HUES48 (cell line): ENCODE data around the gene GP5.

Source experiments
- H3K27ac ChIP-seq: one replicate; pipeline ENCODE4 v1.7.0; 2013; ENCODE audit warnings: low read depth, low read length, inconsistent platforms
- H3K27me3 ChIP-seq: 2 replicates; pipeline ENCODE4 v1.6.1; 2013; ENCODE audit warnings: mild to moderate bottlenecking, low read length; ENCODE audit not compliant: control insufficient read depth, insufficient read depth
- H3K36me3 ChIP-seq: 2 replicates; pipeline ENCODE4 v1.6.1; 2013; ENCODE audit warnings: low read length; ENCODE audit not compliant: control insufficient read depth, insufficient read depth
- H3K4me1 ChIP-seq: 2 replicates; pipeline ENCODE4 v1.6.1; 2013; ENCODE audit warnings: mild to moderate bottlenecking, low read length; ENCODE audit not compliant: control insufficient read depth, insufficient read depth
- H3K4me3 ChIP-seq: 2 replicates; pipeline ENCODE4 v1.5.1; 2013; ENCODE audit warnings: mild to moderate bottlenecking, low read depth, low read length
- H3K9ac ChIP-seq: 2 replicates; pipeline ENCODE4 v1.6.1; 2013; ENCODE audit warnings: mild to moderate bottlenecking, low read depth, low read length, moderate library complexity
- H3K9me3 ChIP-seq: 2 replicates; pipeline ENCODE4 v1.6.1; 2013; ENCODE audit warnings: low read length; ENCODE audit not compliant: control insufficient read depth, insufficient read depth

GP5 gene, protein sequence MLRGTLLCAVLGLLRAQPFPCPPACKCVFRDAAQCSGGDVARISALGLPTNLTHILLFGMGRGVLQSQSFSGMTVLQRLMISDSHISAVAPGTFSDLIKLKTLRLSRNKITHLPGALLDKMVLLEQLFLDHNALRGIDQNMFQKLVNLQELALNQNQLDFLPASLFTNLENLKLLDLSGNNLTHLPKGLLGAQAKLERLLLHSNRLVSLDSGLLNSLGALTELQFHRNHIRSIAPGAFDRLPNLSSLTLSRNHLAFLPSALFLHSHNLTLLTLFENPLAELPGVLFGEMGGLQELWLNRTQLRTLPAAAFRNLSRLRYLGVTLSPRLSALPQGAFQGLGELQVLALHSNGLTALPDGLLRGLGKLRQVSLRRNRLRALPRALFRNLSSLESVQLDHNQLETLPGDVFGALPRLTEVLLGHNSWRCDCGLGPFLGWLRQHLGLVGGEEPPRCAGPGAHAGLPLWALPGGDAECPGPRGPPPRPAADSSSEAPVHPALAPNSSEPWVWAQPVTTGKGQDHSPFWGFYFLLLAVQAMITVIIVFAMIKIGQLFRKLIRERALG

GRCh38 chr3:194399166-194399565 is at the start of gene GP5:
TSS of gene GP5 (minus strand) at chr3:194399266. CDS start at chr3:194398282, 984 bp downstream.
- Histone ChIP-seq H3K4me3 (peak within 1 kb of the TSS; percentile 54), H3K9me3 (no peaks in the 10 kb centered on the region), H3K27me3 (peaks cover 37% of the 10 kb centered on the region), H3K4me1 (peaks cover 15% of the 10 kb centered on the region; the same call in 1 of the 2 replicates), H3K9ac (no peak within 1 kb of the TSS), H3K27ac (no peak within 1 kb of the TSS), H3K36me3 (peaks cover 4% of the 10 kb centered on the region; the same call in 1 of the 2 replicates)

DNA sequence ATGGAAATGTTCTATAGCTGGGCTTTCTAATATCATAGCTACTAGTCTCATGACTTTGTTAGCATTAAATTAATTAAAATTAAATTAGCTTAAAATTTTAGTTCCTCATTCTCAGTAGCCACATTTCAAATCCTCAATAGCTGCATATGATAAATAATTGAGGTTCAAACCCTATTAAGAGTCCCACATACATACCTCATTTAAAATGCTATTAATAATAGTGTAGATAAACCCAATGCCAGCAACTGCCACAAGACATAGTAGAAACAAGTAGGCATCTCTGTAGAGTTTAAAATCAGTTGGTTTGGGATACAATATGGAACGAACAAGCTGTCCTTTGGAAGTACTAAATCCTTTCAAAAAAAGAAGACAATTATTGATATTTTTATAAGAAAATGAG is 48.6 kb upstream of the GP5 start:
- H3K36me3 ChIP-seq = peaks cover 97% of the 10 kb centered on the region

DNA sequence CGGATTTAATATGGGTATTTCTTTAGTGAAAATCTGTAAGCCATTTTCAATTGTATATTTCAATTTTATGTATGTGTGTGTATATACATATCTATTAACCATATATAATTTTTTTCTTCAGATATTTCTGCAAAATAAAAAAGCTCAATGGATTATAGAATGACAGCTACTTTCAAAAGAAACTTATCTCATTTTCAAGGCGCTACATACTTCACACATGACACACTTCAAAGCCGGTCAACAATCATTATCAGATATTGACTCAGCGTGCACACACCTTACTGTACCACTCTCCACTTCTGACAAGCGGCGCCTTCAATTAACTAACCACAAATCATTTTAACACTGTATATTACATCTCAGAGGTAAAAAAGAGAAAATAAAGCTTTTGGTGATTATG is 48.1 kb upstream of the GP5 start:
- Histone ChIP-seq H3K4me3 (no peak overlapping the region), H3K9me3 (no peaks in the 10 kb centered on the region), H3K4me1 (no peaks in the 10 kb centered on the region), H3K27me3 (no peaks in the 10 kb centered on the region), H3K36me3 (peaks cover 97% of the 10 kb centered on the region), H3K9ac (no peak overlapping the region), H3K27ac (no peak overlapping the region)

More for the DNA sequence above, 48.6 kb upstream of the GP5 start:
- Histone ChIP-seq H3K9ac (no peak overlapping the region), H3K4me1 (no peaks in the 10 kb centered on the region), H3K9me3 (no peaks in the 10 kb centered on the region), H3K27ac (no peak overlapping the region), H3K4me3 (no peak overlapping the region), H3K27me3 (no peaks in the 10 kb centered on the region)

DNA sequence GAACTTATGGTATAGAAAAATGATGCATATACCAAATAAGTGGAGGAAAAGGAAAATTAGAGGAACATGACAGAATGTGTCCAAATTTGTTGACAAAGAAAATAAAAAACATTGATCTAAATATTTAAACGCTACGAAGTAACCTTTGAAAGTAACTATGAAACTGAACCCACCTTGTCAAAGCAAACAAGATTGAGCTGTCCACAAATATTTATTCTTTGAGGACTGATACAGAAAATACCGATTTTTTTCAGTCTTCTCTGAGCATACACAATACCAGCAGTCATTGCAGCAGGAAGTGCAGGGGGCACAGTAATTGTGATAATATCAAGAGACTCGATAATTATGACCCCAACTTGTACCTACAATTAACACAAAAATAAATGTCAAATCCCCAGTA is 47.7 kb upstream of the GP5 start:
- no peaks in the 10 kb centered on the region for H3K4me1 ChIP-seq
- no peak overlapping the region for H3K4me3 ChIP-seq
- no peak overlapping the region for H3K9ac ChIP-seq
- H3K27me3 ChIP-seq = no peaks in the 10 kb centered on the region
- no peaks in the 10 kb centered on the region for H3K9me3 ChIP-seq
- peaks cover 96% of the 10 kb centered on the region for H3K36me3 ChIP-seq
- no peak overlapping the region for H3K27ac ChIP-seq

DNA sequence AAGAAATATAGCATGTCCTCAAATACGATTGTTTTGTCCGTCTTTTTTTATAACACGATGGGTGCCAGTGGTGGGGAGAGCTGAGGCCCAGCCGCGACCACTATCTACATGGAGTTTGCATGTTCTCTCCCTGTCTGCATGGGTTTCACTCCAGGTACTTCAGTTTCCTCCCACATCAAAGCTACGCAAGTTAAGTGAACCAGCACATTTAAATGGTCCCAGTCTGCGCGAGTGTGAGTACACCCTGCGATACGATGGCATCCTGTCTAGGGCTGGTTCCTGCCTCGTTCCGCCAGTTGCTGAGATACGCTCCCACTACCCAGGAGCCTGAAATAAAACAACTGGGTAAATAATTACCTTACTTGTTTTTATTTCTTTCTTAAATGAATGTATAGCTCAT is 47.1 kb upstream of the GP5 start:
- Histone ChIP-seq H3K4me1 (no peaks in the 10 kb centered on the region), H3K36me3 (peaks cover 96% of the 10 kb centered on the region), H3K9me3 (no peaks in the 10 kb centered on the region), H3K4me3 (no peak overlapping the region), H3K27me3 (no peaks in the 10 kb centered on the region), H3K9ac (no peak overlapping the region), H3K27ac (no peak overlapping the region)

DNA sequence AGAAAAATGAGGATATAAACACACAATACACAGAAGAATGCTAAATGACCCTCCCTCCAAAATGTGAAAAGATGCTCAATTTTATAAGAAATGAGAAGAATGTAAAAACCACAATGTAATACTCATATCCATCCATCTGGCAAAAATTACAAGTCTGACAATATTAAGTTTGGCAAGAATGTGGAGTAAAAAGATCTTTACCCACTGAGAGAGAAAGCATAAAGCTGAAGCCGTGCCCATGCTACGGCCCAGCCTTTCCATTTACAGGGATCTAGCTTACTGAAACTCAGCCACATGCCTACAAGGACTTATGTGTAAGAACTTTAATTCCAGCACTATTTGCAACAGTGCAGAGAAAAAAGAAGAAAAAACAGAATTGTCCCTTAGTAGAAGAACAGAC is 44.8 kb upstream of the GP5 start:
- H3K36me3 ChIP-seq = peaks cover 95% of the 10 kb centered on the region
- H3K4me1 ChIP-seq = no peaks in the 10 kb centered on the region
- no peaks in the 10 kb centered on the region for H3K27me3 ChIP-seq
- H3K9me3 ChIP-seq = no peaks in the 10 kb centered on the region
- H3K27ac ChIP-seq = no peak overlapping the region
- H3K4me3 ChIP-seq = no peak overlapping the region
- no peak overlapping the region for H3K9ac ChIP-seq

GRCh38 chr3:194440756-194441155 is 41.7 kb upstream of the GP5 start:
- no peak overlapping the region for H3K27ac ChIP-seq

GRCh38 chr3:194439881-194440550 is 41.0 kb upstream of the GP5 start:
- Histone ChIP-seq H3K9ac (no peak overlapping the region), H3K4me3 (no peak overlapping the region), H3K4me1 (no peaks in the 10 kb centered on the region), H3K9me3 (no peaks in the 10 kb centered on the region), H3K27ac (no peak overlapping the region), H3K27me3 (no peaks in the 10 kb centered on the region), H3K36me3 (peaks cover 94% of the 10 kb centered on the region)

More at GRCh38 chr3:194440756-194441155, 41.7 kb upstream of the GP5 start:
- Histone ChIP-seq H3K27me3 (no peaks in the 10 kb centered on the region), H3K9me3 (no peaks in the 10 kb centered on the region), H3K9ac (no peak overlapping the region), H3K4me3 (no peak overlapping the region), H3K4me1 (no peaks in the 10 kb centered on the region), H3K36me3 (peaks cover 95% of the 10 kb centered on the region)

GRCh38 chr3:194434503-194434902 is 35.4 kb upstream of the GP5 start:
- H3K36me3 ChIP-seq = peaks cover 97% of the 10 kb centered on the region
- no peaks in the 10 kb centered on the region for H3K9me3 ChIP-seq
- no peaks in the 10 kb centered on the region for H3K27me3 ChIP-seq
- no peaks in the 10 kb centered on the region for H3K4me1 ChIP-seq
- no peak overlapping the region for H3K9ac ChIP-seq
- H3K27ac ChIP-seq = no peak overlapping the region
- H3K4me3 ChIP-seq = no peak overlapping the region

DNA sequence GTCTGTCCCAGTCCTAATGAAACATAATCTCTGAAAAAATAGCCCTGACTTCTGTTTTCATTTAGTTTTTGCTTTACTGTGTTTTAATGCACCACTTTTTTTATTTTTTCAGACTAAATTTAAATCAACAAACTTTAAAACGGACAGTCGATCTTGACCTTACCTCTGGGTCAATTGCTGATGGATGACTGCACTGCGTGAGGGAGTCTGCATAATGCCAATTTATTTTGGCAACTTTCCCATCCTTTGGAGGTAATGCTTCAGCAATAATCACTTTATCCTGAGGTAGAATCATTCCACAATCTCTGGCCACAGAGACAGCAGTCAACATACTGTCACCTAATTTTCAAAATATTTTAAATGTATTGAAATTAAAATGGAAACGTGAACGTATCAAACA is 32.5 kb upstream of the GP5 start:
- Histone ChIP-seq H3K36me3 (peaks cover 91% of the 10 kb centered on the region), H3K27ac (no peak overlapping the region), H3K27me3 (no peaks in the 10 kb centered on the region)

DNA sequence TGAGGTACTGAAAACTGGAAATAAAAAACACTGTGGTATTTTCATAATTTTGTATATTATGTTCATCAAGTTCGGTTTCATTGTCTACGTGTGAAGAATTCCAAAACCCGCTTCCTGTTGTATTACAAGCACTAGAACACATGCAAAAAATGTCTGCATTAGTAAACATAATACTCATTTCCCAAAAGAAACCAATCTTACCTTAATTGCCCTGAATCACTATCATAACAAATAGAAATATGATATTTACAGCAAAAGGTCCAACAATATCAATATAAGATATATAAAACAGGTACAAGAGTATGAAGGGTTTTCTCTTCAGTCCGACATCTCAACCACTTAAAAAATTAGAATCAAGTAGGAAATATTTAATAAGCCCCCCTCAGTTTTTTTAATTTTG is 26.3 kb upstream of the GP5 start:
- Histone ChIP-seq H3K9me3 (no peaks in the 10 kb centered on the region), H3K27ac (no peak overlapping the region), H3K4me1 (no peaks in the 10 kb centered on the region), H3K9ac (no peak overlapping the region), H3K36me3 (peaks cover 85% of the 10 kb centered on the region), H3K27me3 (no peaks in the 10 kb centered on the region), H3K4me3 (no peak overlapping the region)

More for the DNA sequence above, 32.5 kb upstream of the GP5 start:
- H3K4me1 ChIP-seq = no peaks in the 10 kb centered on the region
- no peaks in the 10 kb centered on the region for H3K9me3 ChIP-seq
- no peak overlapping the region for H3K4me3 ChIP-seq
- no peak overlapping the region for H3K9ac ChIP-seq
